GM18502 (cell line): ENCODE data around the gene FBXO47.

Source experiments
- ATAC-seq: cut with Tn5 transposase; IDR thresholded peaks from one replicate; pipeline ENCODE4 v1.9.1; 2021; ENCODE audit warnings: mild to moderate bottlenecking; ENCODE audit not compliant: unreplicated experiment, poor library complexity

The FBXO47 gene

DNA sequence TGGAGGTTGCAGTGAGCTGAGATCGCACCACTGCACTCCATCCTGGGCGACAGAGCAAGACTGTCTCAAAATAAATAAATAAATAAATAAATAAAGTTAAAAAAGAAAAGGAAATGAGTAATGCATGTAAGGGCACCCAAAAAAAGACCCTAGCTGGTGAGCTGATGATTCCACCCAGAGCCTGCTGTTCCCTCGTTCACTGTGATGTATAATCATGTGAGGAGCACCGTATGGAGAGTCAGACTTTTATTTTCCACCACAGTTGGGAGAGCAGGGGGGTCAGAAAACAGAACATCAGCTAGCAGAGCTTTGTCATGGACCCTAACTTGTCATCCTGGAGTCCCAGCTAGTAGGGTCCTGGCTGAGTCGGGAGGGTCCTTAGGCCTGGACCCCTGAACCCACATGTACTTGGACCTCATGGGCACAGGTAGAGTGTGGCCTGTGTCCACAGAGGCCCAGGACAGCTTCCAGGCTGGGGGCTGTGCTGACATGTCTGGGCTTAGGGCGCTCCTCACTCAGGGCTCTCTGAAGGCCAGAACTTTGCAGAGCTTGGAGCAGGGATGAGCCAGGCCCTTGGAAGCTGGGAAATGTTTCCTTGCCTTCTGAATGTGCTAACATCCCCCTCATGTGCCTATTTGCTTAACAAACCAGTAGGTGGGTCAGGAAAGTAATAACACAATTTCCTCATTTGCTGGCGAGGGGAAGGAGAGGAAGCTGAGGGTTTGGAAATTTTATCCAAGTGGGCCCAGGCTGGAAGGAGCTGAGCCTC, 60.6 kb downstream of the FBXO47 start:
- no peak for ATAC-seq

DNA sequence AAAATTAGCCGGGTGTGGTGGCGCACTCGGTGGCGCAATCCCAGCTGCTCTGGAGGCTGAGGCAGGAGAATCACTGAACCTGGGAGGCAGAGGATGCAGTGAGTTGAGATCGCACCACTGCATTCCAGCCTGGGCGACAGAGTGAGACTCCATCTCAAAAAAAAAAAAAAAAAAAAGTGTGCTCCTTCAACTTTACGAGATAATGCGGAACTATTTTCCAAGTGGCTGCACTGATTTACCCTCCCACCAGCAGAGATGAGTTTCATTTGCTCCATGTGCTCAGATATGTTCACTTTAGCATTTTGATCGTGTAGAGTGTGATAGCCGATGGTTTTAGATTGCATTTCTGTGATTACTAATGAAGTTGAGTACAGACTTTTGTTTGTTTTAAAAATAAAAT, 61.8 kb downstream of the FBXO47 start:
- no peak for ATAC-seq

DNA sequence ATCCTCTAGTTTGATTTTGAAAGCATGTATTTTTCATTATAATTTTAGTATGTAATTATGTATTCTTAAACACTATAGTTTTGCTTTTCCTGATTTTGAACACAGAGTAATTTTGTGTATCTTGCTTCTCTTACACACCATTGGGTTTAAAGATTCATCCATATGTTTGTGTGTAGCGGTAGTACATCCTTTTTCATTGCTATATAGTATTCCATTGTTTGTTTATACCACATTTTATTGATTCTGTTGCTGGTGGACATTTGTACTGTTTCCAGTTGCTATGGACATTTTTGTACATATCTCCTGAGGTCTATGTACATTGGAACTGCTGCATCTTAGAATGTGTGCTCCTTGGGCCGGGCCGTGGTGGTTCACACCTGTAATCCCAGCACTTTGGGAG, 62.3 kb downstream of the FBXO47 start:
- ATAC-seq, result no peak

DNA sequence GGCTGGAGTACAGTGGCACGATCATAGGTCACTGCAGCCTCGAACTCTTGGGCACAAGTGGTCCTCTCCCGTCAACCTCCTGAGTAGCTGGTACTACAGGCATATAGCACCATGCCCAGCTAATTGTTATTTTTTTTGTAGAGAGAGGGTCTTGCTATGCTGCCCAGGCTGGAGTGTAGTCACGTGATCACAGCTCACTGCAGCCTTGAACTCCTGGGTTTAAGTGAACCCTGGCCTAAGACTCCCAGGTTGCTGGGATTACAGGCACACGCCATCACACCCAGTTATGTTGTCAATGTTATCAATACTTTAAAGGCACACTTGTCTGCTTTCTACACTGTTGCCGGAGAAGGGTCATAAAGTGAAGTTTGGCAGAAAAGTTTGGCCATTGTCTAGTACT, 63.8 kb downstream of the FBXO47 start:
- ATAC-seq, result no peak

DNA sequence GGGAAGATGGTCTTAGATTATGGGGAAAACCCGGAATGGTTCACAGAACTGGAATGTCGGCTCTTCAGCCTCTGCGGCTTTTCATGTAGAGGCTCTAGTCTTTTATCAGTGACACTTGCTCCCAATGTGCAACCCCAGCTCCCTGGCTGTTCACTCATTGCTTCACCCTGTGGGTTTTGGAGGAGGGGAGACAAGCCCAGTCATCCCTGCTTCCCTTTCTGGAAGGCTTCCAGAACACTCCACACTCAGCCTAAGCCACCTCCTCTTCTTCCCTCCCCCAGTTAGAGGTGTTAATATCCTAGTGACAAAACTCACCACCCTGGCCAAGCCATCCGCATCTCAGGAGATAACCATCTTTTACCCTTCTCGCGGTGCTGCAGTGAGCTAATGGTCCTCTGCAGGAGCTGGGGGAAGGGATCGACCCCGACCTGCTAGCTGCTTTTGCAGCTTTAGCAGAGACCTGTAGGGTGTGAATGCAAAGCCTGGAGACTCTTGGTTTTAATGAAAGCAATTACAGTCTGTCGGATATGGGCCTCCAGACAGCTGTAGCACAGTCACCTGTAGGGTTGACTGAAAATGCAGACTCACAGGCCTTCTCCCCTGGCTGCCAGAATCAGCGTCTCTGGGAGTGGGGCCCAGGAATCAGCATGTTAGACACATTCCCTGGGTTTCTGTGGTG, 66.1 kb downstream of the FBXO47 start:
- no peak for ATAC-seq

DNA sequence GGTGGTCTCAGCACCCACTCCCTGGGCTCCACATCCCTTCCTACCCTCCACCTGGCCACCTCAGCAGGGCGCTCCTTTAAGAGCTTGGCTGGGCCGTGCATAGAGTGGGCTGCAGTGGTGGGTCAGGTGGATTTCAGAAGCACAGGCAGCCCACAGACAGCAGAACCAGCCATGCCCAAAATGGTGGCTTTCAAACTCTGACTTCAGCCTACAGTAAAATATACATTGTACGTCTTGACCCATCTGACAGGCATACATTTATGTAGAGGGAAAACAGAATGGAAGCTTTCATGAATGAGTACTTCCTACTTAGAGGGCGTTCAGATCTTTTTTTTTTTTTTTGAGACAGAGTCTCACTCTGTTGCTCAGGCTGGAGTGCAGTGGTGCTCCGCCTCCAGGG, 67.8 kb downstream of the FBXO47 start:
- ATAC-seq, result no peak

DNA sequence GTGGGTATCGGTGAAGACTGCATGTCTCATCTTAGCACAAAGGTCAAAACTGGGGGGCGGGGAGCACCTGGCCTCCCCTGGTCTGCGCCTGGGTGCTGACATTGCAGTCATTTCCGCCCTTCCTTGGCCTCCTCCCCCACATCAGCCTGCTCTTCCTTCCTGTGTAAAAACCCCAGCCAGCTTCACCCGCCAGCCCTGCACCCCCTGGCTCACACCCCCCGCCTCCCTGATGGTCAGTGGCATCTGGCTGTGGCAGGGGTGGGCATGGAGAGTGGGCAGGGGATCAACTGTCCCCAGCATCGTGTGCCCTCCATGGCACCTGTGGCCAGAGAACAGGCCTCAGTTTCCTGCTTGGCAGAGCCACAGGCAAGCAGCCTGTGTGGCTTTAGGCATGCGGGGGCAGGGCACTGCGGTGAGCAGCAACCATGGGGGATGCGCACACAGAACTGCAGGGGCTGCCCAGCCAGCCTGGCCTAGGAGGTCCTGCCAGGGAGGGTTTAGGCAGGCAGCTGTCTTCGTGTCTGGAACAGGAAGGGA, 68.3 kb downstream of the FBXO47 start:
- peak; percentile 80 for ATAC-seq

DNA sequence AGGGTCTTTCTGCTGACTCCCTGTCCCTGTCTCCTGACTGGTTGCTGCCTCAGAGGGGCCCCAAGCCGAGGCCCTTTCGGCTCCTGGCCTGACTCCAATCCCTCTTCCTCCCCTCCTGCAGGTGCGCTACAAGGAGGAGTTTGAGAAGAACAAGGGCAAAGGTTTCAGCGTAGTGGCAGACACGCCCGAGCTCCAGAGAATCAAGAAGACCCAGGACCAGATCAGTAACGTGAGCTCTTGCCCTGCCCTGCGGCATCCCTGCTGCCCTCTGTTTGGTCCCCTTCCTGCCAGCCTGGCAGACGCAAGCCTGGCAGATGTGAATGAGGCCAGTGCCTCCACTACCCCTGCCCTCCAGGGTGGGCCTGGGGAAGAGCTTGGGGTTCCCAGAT, 68.9 kb downstream of the FBXO47 start:
- no peak for ATAC-seq

DNA sequence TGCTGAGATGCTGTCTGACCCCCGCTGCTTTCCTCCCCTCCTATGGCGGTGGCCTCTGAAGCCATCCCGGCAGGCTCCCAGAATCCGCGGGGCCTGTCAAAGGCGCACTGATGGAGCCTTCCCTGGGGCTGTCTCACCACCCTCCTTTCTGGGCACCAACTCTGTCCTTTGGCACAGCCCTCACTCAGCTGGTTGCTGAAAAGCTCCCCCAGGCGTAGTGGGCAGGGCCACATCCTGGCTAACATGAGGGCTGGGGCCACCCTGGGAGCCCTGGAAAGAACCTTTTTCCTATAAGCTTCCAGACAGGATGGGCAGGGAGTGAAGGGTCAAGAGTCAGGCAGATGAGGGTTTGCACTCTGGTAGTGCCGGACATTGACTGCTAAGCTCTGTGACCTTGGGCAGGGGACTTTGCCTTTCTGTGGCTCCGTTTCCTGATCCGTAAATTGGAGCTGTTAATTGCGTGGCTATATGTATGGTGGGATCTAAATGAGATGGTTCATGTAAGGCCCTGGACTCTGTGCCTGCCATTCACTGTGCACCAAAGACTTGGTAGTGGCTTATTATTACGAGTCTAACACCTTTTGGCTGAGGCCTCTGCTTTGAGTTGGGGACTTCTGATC, 69.4 kb downstream of the FBXO47 start:
- no peak for ATAC-seq

DNA sequence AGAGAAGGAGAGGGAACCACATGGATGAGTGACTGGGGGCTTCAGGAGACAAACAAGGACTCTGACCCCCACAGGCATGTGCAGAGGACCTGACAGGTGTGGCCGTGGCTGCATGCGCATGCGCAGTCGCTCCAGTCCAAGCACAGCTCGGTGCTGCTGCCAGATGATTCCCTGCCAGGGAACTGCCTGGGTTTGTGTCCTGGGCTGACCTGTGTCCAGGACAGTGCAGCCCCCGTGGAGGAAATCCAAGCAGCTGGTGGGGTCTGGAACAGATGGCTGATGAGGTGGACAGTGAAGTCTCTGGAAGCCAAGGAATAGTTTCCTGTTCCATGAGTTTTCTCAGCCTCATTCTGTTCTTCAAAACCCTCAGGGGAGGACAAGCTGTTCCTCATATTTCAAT, 70.0 kb downstream of the FBXO47 start:
- no peak for ATAC-seq

DNA sequence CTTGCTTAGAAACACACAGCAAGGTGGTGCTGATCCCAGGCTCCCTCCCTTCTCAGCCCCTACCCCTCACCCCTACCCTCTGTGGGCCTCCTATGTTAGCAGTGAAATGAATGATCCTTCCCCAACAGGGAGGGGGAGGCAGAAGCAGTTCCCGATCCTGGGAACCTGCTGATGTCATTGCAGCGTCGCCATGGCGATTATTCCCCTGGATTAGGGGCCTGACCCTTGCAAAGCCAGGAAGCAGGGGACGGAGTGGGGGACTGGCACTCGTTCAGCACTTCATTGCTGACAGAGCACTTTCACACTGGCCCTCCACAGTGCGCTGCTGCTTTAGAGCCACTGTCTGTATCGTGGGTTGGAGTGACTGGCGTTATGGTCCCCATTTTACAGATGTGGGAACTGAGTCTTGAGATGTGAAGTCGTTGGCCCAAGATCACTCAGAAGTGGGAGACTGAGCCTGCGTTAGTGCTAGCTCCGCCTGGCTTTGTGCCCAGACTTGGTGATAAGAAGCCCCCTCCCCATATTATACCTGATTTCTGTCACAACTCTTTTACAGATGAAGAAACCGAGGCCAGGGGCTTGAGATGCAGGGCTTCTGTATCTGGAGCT, 70.8 kb downstream of the FBXO47 start:
- ATAC-seq, result no peak

DNA sequence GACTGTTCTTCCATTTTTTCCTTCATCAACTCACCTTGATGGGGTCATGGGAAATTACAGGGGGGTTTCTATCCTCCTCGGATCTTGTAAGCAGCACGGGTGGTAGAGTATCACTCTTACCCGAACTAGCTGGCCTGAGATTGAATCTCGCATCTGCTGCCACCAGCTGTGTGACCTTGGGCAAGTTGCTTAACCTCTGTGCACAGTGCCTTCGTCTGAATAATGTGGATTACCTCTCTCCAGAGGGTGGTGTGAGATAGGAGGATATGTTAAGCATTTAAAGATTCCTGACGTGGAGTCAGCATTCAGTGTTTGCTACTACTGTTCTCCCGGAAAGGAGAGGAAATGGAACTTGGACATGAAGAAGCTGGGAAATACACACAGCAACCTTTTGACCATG, 72.9 kb downstream of the FBXO47 start:
- ATAC-seq, result no peak

DNA sequence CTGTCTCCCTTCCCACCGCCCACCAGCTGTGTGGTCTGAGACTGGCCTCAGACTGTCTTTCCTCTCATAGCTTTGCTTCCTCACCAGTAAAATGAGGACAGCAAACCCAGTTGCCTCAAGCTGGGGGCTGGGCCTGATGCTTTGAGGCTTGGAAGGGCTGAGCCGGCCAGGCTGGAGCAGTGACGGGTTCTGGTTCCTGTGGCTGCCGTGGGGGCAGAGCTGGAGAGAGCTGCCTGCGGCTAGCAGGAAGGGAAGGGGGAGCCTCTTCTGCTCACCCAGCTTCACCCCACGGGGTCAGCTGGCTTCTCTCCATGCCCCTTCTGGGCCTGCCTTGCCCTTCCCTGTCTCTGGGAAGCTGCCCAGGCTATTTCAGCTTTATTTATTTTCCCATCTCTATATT, 73.6 kb downstream of the FBXO47 start:
- no peak for ATAC-seq

DNA sequence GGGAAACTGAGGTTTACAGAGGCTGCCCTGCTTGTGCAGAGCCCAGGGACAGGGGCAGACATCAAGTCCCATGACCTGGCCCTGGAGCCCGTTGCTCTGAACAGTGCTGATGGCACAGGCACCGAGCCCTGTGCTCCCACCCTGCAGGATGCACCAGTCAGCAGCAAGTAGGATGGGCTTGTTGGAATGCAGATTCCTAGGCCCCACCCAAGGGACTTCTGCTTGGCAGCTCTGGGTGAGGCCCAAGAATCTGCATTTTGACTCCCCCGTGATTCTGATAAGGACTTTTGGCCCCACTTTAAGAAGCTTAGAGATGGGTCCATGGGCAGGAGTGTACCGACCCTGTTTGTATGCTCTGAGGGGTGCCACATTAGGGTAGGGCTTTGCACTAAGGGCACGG, 74.1 kb downstream of the FBXO47 start:
- ATAC-seq, result no peak

DNA sequence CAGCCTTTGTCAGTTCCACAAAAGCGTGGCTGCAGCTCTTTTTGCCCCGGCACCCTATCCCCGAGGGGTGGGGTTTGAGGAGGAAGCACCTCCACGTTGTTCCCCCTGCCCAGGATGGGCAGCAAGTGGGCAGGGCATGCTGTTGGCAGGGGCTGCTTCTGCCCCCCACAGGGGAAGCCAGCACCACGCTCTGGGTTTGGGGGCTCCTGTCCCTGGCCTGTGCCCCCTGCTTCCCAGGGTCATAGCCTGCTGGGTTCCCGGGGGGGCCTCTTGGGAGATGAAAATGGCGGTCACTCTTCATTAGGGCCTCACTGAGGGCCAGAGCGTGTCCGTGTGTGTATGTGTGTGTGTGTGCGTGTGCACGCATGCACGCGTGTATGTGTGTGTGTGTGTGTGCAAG, 74.6 kb downstream of the FBXO47 start:
- ATAC-seq, result no peak

DNA sequence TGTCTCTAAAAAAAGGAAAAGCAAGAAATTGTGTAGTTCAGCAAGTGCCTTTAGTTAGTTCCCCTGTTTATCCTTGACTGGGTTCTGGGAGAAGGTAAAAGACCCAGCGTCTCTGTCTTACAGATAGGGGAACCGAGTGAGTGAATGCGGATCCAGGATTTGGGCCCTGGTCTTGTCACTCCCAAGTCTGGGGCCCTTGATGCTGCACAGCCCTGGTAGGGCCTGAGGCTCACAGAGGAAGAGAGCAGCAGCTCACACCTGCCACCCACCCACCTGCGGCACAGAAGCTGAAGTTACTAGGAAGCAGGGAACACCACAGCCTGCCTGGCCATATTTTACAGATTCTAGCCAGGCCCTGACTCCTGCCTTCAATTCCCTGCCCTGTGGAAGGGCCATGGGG, 75.1 kb downstream of the FBXO47 start:
- no peak for ATAC-seq

DNA sequence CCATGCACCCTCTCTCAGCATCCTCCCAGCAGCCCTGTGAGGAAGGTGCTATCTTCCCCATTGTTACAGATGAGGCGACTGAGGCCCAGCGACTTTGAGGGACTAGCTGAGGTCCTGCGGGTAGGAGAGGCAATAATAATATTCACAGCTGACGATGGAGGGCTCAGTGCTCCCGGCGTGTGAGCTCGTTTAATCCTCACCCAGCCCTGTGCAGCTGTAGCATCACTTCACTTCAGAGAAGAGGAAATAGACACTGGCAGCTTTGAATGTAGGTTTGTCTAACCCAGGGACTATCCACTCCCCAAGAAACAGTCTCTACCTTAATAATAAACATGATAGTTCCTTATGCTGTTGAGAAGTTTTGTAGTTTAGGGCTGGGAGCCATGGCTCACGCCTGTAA, 75.8 kb downstream of the FBXO47 start:
- ATAC-seq, result no peak

DNA sequence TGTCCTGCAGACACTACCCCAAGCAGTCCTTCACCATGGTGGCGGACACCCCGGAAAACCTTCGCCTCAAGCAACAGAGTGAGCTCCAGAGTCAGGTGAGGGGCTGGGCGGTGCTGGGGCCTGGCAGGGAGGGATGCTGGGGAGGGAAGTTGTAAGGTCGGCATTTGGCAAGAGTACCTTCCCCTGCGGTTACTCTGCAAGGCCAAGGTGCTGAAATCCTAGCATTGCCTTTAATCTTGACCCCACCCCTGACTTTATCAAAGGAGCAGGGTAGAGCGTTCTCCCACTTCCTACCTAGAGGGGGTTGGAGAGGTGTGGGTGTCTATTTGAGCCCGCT, 76.8 kb downstream of the FBXO47 start:
- ATAC-seq, result no peak

DNA sequence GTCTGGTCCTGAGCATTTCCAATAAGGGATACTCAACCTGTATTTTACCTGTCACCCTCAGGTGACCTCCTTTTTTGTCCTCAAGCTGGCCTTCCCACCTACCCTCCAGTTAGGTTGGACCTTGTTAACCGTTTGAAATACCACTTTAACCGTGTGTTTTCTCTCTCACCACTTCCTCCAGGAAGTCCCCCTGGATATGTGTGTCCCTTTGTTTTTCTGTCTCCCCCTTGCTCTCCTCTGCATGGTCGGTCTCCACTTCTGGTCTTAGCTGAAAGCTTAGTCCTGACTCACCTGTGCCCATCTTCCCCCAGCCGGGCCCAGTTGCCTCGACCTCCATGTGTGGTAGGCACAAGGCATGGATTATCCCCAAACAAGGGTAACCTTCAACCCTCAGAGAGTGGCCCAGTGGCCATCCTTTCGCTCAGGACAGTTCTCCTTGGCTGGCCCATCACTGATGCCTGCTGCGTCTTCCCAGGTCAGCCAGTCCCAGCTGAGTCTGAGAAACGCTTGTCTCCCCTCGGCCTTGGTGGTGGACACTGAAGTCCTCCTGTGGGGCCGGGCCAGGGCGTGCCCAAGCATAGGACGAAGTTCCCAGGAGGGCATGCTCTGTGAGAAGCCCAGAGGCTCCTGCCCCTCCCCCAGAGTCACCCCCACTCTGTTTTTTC, 77.3 kb downstream of the FBXO47 start:
- no peak for ATAC-seq

DNA sequence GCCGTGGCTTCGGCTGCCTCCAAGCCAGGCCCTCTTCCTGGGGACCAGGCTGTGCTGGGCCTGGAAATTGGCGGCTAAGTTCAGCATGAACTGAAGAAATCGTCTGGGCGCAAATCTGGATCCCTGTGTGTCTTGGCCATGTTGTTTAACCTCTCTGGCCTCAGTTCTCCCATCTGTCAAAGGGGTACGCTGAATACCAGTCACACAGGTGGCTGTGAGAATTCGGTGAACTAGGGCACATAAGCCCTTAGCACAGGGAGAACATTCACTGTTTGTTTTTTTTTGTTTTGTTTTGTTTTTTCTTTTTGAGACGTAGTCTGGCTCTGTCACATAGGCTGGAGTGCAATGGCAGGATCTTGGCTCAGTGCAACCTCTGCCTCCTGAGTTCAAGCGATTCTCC, 78.4 kb downstream of the FBXO47 start:
- ATAC-seq, result no peak

DNA sequence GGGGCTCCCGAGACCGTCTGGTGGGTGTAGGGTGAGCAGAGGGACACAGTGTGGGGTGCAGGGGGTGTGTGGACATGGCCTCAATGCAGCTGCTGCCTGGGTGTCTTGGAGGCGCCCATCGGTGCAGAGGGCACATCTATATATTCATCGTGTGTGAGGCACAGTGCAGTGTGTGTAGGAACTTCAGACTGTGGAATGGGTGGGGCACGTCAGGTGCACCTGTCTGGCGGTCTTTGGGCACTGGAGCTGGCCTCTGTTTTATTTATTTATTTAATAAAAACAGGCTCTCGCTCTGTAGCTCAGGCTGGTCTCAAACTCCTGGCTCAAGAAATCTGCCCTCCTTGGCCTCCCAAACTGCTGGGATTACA, 80.6 kb downstream of the FBXO47 start:
- ATAC-seq, result no peak
